Mononuclear cell (primary cell): ENCODE data around the gene INTS11. TPM values are rescaled to one million over a fixed set of nuclear protein-coding genes. Genes with fewer than 3 reads are reported as not detected.
A peak's percentile ranks its signal among the peaks of the same experiment; 100 is the strongest.

Source experiments
- H3K27me3 ChIP-seq: 2 replicates; pipeline ENCODE4 v1.6.0; 2011; ENCODE audit warnings: low read length, control low read depth; ENCODE audit not compliant: insufficient read depth
- H3K4me1 ChIP-seq: 2 replicates; pipeline ENCODE4 v1.5.1; 2011; ENCODE audit warnings: mild to moderate bottlenecking, low read length, control low read depth; ENCODE audit not compliant: insufficient read depth
- H3K4me3 ChIP-seq: 2 replicates; pipeline ENCODE4 v1.5.1; 2011; ENCODE audit warnings: mild to moderate bottlenecking, low read length, moderate library complexity
- H3K9me3 ChIP-seq: 2 replicates; pipeline ENCODE4 v1.5.1; 2011; ENCODE audit warnings: low read depth, mild to moderate bottlenecking, control low read depth, low read length
- total RNA-seq: library from RNA; depleted of rRNA; stranded (reverse); fragments of >200 nt; gene quantifications from one replicate; pipeline ENCODE4 v1.2.3, GENCODE V29; 2012

Gene INTS11
- total RNA-seq, 1 donor = 51.2 TPM

DNA sequence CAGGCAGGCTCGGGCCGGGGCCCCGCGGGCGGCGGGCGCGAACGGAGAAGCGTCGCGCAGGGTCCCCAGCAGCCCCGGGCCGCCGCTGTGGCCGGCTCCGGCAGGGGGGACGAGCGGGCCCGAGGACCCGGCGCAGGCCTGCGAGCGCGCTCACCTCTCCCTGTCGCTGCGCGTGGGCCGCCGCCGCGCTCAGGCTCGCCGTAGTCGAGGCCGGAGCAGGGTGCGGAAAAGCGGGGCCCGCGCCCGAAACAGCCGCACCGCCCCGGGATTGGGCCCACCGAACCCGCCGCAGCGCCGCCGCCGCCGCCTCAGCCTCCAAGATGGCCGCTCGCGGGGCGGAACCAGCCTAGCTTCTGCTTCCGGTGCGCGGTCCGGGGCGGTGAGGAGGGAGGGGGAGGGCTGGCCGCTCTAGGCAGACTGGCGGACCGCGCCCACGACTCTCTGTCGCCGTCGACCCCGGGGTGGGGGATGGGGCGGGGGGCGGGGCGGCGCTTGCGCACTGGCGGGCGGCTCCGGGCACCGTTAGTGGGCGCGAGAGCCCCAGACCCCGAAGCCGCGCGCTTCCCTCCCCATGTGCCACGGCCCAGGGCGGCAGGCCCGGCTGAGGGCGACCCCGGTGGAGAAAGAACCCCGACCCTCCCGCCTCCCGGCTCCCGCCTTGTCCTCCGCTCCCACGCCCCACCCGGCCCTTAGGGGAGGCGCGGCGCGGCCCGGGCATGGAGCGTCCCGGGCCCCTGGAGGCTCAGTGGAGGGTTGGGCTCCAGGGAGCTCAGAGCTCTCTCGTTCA is 50.8 kb downstream of the INTS11 start, which contains the start of gene UBE2J2:
TSS of gene UBE2J2 (minus strand) at position 343 of the 787 bp plus-strand sequence. CDS start 5,862 bp downstream, outside the sequence.
- H3K4me3 ChIP-seq = peak within 1 kb of the TSS; percentile 92
- H3K4me1 ChIP-seq = peaks cover 42% of the 10 kb centered on the region
- H3K27me3 ChIP-seq = no peaks in the 10 kb centered on the region
- H3K9me3 ChIP-seq = no peaks in the 10 kb centered on the region

- Histone ChIP-seq H3K9me3 (no peaks in the 10 kb centered on the region), H3K4me3 (peak overlapping the region; percentile 92), H3K4me1 (peaks cover 42% of the 10 kb centered on the region), H3K27me3 (no peaks in the 10 kb centered on the region)
These were observed 51.3 kb downstream of the INTS11 start for GRCh38 chr1:1273209-1273511.

DNA sequence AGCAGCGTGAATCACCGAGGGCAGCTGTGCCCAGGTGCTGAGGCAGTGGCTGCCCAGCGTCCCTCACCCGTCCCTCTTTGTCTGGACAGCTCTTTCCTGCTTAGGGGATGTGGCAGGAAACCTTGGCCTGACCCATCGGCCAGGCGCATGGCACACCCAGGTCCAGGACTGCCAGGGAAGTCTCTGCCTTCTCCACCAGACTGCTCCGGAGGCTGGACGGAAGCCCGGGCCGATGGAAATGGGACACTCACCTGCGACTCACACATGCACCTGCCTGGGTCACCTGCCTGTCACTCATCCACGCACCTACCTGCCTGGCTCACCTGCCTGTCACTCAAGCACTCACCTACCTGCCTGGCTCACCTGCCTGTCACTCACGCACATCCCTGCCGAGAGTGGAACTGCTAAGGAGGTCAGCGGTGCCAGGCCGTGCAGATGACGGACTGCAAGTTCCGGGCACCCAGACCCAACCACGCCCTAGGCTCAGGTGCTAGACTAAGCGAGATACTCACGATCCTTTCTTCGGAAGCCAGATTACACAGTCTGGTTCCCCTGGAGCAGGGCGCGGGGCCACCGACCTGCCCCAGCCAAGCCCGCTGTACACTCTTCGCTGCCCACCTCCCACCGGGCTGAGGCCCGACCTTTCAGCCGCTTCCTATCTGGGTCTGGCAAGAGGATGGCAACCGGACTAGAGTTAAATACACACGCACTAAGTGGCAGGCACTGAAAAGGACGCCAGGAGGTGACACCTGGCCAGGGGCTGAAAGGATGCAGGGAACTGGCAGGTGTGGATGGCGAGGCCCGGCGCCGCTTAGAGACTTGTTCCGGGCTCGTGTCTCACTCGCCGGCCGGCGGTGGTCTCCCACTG is 51.9 kb downstream of the INTS11 start:
- H3K9me3 ChIP-seq = no peaks in the 10 kb centered on the region
- H3K4me3 ChIP-seq = peak overlapping the region; percentile 92
- H3K27me3 ChIP-seq = no peaks in the 10 kb centered on the region
- peaks cover 42% of the 10 kb centered on the region for H3K4me1 ChIP-seq

- no peaks in the 10 kb centered on the region for H3K9me3 ChIP-seq
- H3K4me1 ChIP-seq = peaks cover 42% of the 10 kb centered on the region
- H3K27me3 ChIP-seq = no peaks in the 10 kb centered on the region
These were observed 53.6 kb downstream of the INTS11 start for GRCh38 chr1:1270813-1271212.

DNA sequence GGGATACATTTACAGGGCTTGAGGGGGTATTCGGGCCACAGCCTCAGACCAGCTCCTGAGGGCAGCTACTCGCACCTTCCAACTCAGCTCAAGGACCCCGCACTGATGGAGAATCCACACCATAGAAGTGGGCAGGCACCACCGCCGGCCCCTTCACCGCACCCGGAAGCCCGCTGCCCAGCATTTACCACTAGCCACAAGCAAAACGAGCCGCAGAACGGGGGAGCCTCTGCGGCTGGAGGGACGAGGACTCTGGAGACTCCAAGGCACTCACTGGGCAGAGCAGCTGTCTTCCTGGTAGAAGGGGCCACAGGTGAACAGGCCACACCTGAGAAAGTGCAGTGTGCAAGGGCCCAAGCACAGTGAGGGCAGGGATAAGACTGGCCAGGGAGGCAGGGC is 56.2 kb downstream of the INTS11 start:
- H3K27me3 ChIP-seq = no peaks in the 10 kb centered on the region
- no peak overlapping the region for H3K4me3 ChIP-seq
- no peaks in the 10 kb centered on the region for H3K9me3 ChIP-seq
- peaks cover 34% of the 10 kb centered on the region for H3K4me1 ChIP-seq

More at GRCh38 chr1:1270813-1271212, 53.6 kb downstream of the INTS11 start:
- H3K4me3 ChIP-seq = no peak overlapping the region

GRCh38 chr1:1267488-1268283 is 56.8 kb downstream of the INTS11 start:
- Histone ChIP-seq H3K4me1 (peaks cover 30% of the 10 kb centered on the region), H3K9me3 (no peaks in the 10 kb centered on the region), H3K4me3 (no peak overlapping the region), H3K27me3 (no peaks in the 10 kb centered on the region)

GRCh38 chr1:1264868-1265272 is 59.6 kb downstream of the INTS11 start:
- H3K27me3 ChIP-seq = no peaks in the 10 kb centered on the region
- H3K9me3 ChIP-seq = no peaks in the 10 kb centered on the region
- H3K4me3 ChIP-seq = no peak overlapping the region
- H3K4me1 ChIP-seq = peaks cover 2% of the 10 kb centered on the region

DNA sequence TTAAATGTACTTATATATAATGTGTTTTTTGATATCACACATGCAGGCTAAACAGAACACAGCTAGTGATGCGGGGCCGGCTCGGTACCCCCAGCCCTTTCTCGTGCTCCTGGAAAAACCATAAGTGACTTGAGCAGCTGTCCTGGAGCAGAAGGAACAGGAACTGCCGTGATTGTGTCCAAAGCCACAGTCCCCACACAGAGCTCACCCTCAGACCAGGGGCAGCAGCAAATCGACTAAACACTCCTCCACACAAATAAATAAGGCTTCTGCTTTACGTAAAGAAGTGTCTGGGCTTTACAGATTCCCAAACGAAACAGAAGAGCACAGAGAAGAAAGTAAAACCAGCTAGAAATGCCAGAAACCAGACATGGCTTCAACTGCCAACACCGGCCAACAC is 60.4 kb downstream of the INTS11 start:
- no peak overlapping the region for H3K4me3 ChIP-seq
- H3K4me1 ChIP-seq = no peaks in the 10 kb centered on the region
- H3K9me3 ChIP-seq = no peaks in the 10 kb centered on the region
- H3K27me3 ChIP-seq = no peaks in the 10 kb centered on the region

GRCh38 chr1:1262758-1263157 is 61.7 kb downstream of the INTS11 start:
- no peaks in the 10 kb centered on the region for H3K27me3 ChIP-seq
- no peak overlapping the region for H3K4me3 ChIP-seq
- H3K4me1 ChIP-seq = no peaks in the 10 kb centered on the region
- no peaks in the 10 kb centered on the region for H3K9me3 ChIP-seq

DNA sequence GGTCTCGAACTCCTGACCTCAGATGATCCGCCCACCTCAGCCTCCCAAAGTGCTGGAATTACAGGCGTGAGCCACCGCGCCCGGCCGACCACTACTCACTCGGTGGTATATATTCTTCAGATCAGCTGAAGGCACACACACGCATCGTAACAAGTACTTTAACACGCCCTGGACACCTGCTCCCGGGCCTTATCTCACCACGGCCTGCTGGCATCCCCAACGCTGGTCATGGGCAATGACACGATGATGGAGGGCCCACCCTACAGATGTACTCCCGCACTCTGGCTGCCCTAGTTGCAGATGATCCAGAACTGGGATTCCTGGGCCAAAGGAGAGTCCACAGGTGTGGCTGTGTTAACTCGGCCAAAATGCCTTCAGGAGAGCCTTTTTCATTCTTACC is 62.4 kb downstream of the INTS11 start:
- Histone ChIP-seq H3K27me3 (no peaks in the 10 kb centered on the region), H3K4me1 (no peaks in the 10 kb centered on the region), H3K4me3 (no peak overlapping the region), H3K9me3 (no peaks in the 10 kb centered on the region)

Other genes with a start within 250 kb of the INTS11 start
- gene C1orf159, start 208.6 kb downstream of the INTS11 start, total RNA-seq = 9.6 TPM
- gene TTLL10, start 150.8 kb downstream of the INTS11 start, total RNA-seq = 0.42 TPM
- gene TNFRSF18, start 118.1 kb downstream of the INTS11 start, total RNA-seq = 1.2 TPM
- 3.3 TPM for gene TNFRSF4, start 110.5 kb downstream of the INTS11 start, total RNA-seq
- gene SDF4, start 92.7 kb downstream of the INTS11 start, total RNA-seq = 50.0 TPM
- gene B3GALT6, start 92.4 kb downstream of the INTS11 start, total RNA-seq = 5.9 TPM
- 1.6 TPM for gene C1QTNF12, start 77.9 kb downstream of the INTS11 start, total RNA-seq
- gene UBE2J2, start 50.8 kb downstream of the INTS11 start, total RNA-seq = 26.9 TPM
- 2.6 TPM for gene SCNN1D, start 44.2 kb downstream of the INTS11 start, total RNA-seq
- 16.8 TPM for gene ACAP3, start 16.7 kb downstream of the INTS11 start, total RNA-seq
- gene PUSL1, start 16.1 kb downstream of the INTS11 start, total RNA-seq = 12.6 TPM
- 8.5 TPM for gene CPTP, start 142 bp upstream of the INTS11 start, total RNA-seq
- gene TAS1R3, start 6.6 kb upstream of the INTS11 start, total RNA-seq = 0.94 TPM
- 17.9 TPM for gene DVL1, start 24.8 kb upstream of the INTS11 start, total RNA-seq
- 1.6 TPM for gene MXRA8, start 33.9 kb upstream of the INTS11 start, total RNA-seq
- gene AURKAIP1, start 50.5 kb upstream of the INTS11 start, total RNA-seq = 27.8 TPM
- gene CCNL2, start 74.7 kb upstream of the INTS11 start, total RNA-seq = 127 TPM
- gene MRPL20, start 82.6 kb upstream of the INTS11 start, total RNA-seq = 39.5 TPM
- gene ANKRD65, start 96.6 kb upstream of the INTS11 start, total RNA-seq = not detected
- 0.10 TPM for gene VWA1, start 111.0 kb upstream of the INTS11 start, total RNA-seq
- 0.63 TPM for gene ATAD3C, start 125.0 kb upstream of the INTS11 start, total RNA-seq
- 11.5 TPM for gene ATAD3B, start 147.1 kb upstream of the INTS11 start, total RNA-seq
- 4.9 TPM for gene ATAD3A, start 187.5 kb upstream of the INTS11 start, total RNA-seq
- gene TMEM240, start 216.0 kb upstream of the INTS11 start, total RNA-seq = not detected